Ovary (tissue), 9 donors: ENCODE data around the gene TRPV3. TPM values are rescaled to one million over a fixed set of nuclear protein-coding genes. Genes with fewer than 3 reads are reported as not detected.

Experiments
- DNase-seq, 5 donors: peaks; one replicate each; pipeline ENCODE4 v3.0.0-alpha.2; 2019 to 2020
- H3K27ac ChIP-seq, 2 donors: fragments of 200-600 bp; one replicate each; pipeline versions ENCODE4 v1.5.1 to v1.8.0; 2019 to 2022
- H3K27me3 ChIP-seq: fragments of 200-600 bp; one replicate; pipeline ENCODE4 v1.8.0; 2022
- H3K36me3 ChIP-seq: fragments of 200-600 bp; sonication (generic); one replicate; pipeline ENCODE4 v1.5.1; 2019
- H3K4me1 ChIP-seq: one replicate; pipeline ENCODE4 v1.8.1; 2013; ENCODE audit warnings: mild to moderate bottlenecking, moderate library complexity; ENCODE audit not compliant: insufficient read depth
- H3K4me3 ChIP-seq: fragments of 200-600 bp; sonication (generic); one replicate; pipeline ENCODE4 v1.5.1; 2017
- H3K9me3 ChIP-seq, 2 donors: fragments of 200-600 bp in 1 of 2; sonication (generic) in 1 of 2; one replicate each; pipeline versions ENCODE4 v1.5.1 to v1.8.1; 2013 to 2019; ENCODE audit warnings: mild to moderate bottlenecking in 1 of 2, moderate library complexity in 1 of 2
- EP300 ChIP-seq: sonication (generic); formaldehyde crosslinking; IDR thresholded peaks from one replicate; pipeline ENCODE4 v1.6.1; 2017; ENCODE audit warnings: antibody characterized with exemption
- POLR2A ChIP-seq: fragments of 450-650 bp; IDR thresholded peaks from one replicate; pipeline ENCODE4 v1.6.1; 2017; ENCODE audit warnings: antibody characterized with exemption, mild to moderate bottlenecking, moderate library complexity
- WGBS, 3 donors: extraction: QIAGEN DNeasy Blood & Tissue Kit in 1 of 3; methylation state at CpG; one replicate each; pipeline versions ENCODE4 v1.1.5 to v1.1.7; 2013 to 2017; 5-methylcytosine and 5-hydroxymethylcytosine counted together
- intact Hi-C, 4 donors: fragments of 100-400 bp; cut with DNase I; formaldehyde crosslinking; loops; one replicate each; pipeline versions ENCODE4 v1.11.0 to v1.15.1; 2022 to 2023
- polyA plus RNA-seq, 2 donors: library from polyadenylated mRNA; stranded (reverse); fragments of 200-250 nt in 1 of 2; fragments of 350-450 nt in 1 of 2; fragmentation: Illumina TruSeq in 1 of 2; extraction: RNeasy Lipid Tissue Mini Kit (QIAGEN cat#74804) in 1 of 2; gene quantifications; one replicate each; pipeline ENCODE4 v1.2.3, GENCODE V29; 2013 to 2014
- total RNA-seq, 7 donors: library from RNA; depleted of rRNA in 2 of 7; stranded (reverse); fragments of >200 nt in 2 of 7; fragmentation: NEBNext Ultra II Directional in 3 of 7; extraction: Animal tissue kit (Norgen Biotek cat#: 25700) in 3 of 7; gene quantifications; one replicate each; pipeline versions ENCODE4 v1.1.0 to v1.2.4, GENCODE V29; 2016 to 2023
- TF ChIP-seq, protein P1 (sequence below), 3 donors: fragments of 450-650 bp in 2 of 3; fragments of 200-600 bp in 1 of 3; IDR thresholded peaks; one replicate each; pipeline versions ENCODE4 v1.5.1 to v1.8.0; 2016 to 2022; ENCODE audit warnings: antibody characterized with exemption in 3 of 3, mild to moderate bottlenecking in 1 of 3
- donor health status: DM: no; HTN: no; CAD: no; lungs with moderate emphysema.
- donor health status: DM: no; HTN: no; CAD: no.
- donor health status: Bipolar disorder and iron deficiency.
- donor health status: DM: yes; HTN: yes; CAD: no.
- donor health status: DM: no; HTN: no; CAD: no.
- donor health status: DM: yes; HTN: yes; CAD: no.

Gene TRPV3
- total and polyA plus RNA-seq, 9 donors: 0.12 to 5.8 (median 1.9) TPM

DNA sequence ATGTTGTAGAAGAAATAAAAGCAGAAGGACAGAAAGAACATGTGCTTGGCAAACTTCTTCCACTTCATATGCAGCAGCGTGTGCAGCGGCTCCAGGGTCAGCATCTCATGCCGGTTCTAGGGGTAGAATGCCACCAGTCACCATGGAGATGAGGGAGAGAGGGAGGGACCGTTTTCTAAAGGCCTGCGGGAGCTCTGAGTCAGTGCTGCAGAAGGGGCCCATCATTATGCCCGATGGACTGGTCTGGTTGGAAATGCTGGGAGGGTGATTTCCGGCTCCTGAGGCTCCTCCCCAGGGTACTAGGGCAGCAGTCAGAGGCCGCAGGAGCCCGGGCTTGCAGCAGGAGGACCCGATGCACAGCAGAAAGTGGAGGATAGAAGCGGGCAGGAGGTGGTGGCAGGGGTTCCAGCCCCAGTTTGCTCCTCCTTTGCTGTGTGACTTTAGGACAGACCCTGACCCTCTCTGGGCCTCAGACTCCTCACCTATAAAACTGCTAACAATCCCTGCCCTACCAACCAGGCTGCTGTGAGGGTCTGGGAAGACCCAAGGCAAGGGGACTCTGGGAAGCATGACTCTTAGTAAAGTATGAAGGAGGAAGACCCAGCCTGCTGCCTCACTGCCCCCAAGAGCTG is 28.6 kb downstream of the TRPV3 start:
- WGBS, 3 donors: 36 to 68% (median 45%) methylated on average over 11 of the region's 11 CpGs
- H3K36me3 ChIP-seq: no peaks in the 10 kb centered on the region
- peak in 3 of 5 donors; percentile 21 to 48 (median 29) for DNase-seq
- TF ChIP-seq, protein P1, sequence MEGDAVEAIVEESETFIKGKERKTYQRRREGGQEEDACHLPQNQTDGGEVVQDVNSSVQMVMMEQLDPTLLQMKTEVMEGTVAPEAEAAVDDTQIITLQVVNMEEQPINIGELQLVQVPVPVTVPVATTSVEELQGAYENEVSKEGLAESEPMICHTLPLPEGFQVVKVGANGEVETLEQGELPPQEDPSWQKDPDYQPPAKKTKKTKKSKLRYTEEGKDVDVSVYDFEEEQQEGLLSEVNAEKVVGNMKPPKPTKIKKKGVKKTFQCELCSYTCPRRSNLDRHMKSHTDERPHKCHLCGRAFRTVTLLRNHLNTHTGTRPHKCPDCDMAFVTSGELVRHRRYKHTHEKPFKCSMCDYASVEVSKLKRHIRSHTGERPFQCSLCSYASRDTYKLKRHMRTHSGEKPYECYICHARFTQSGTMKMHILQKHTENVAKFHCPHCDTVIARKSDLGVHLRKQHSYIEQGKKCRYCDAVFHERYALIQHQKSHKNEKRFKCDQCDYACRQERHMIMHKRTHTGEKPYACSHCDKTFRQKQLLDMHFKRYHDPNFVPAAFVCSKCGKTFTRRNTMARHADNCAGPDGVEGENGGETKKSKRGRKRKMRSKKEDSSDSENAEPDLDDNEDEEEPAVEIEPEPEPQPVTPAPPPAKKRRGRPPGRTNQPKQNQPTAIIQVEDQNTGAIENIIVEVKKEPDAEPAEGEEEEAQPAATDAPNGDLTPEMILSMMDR (IDR thresholded peaks at IDR 0.05): no peak
- TF ChIP-seq POLR2A (no peak), EP300 (no peak)
- no peaks in the 10 kb centered on the region for H3K9me3 ChIP-seq
- no peak overlapping the region for H3K4me3 ChIP-seq
- peaks cover 18% of the 10 kb centered on the region for H3K4me1 ChIP-seq
- intact Hi-C loops: no loop called here
- no peaks in the 10 kb centered on the region for H3K27me3 ChIP-seq
- H3K27ac ChIP-seq: peak overlapping the region in 1 of 2 donors; percentile 75

GRCh38 chr17:3528403-3528851 is 29.2 kb downstream of the TRPV3 start:
- DNase-seq: no peak
- Histone ChIP-seq H3K27me3 (no peaks in the 10 kb centered on the region), H3K36me3 (no peaks in the 10 kb centered on the region), H3K27ac (no peak overlapping the region), H3K9me3 (no peaks in the 10 kb centered on the region), H3K4me1 (peaks cover 18% of the 10 kb centered on the region), H3K4me3 (no peak overlapping the region)
- intact Hi-C loops: no loop called here
- 60 to 76% (median 64%) methylated on average over 14 of the region's 14 CpGs for WGBS, 3 donors
- no peak for TF ChIP-seq POLR2A
- TF ChIP-seq, protein P1 (IDR thresholded peaks at IDR 0.05): no peak
- no peak for TF ChIP-seq EP300

GRCh38 chr17:3527896-3528295 is 29.7 kb downstream of the TRPV3 start:
- H3K27ac ChIP-seq: no peak overlapping the region
- intact Hi-C loops: no loop called here
- TF ChIP-seq, protein P1 (IDR thresholded peaks at IDR 0.05): no peak
- no peak for TF ChIP-seq EP300
- no peak for TF ChIP-seq POLR2A
- H3K9me3 ChIP-seq: no peaks in the 10 kb centered on the region
- peak in 1 of 5 donors; percentile 28 for DNase-seq
- no peaks in the 10 kb centered on the region for H3K27me3 ChIP-seq
- H3K36me3 ChIP-seq: no peaks in the 10 kb centered on the region
- peaks cover 18% of the 10 kb centered on the region for H3K4me1 ChIP-seq
- WGBS, 3 donors: 91 to 96% (median 94%) methylated on average over 8 of the region's 8 CpGs
- H3K4me3 ChIP-seq: no peak overlapping the region

DNA sequence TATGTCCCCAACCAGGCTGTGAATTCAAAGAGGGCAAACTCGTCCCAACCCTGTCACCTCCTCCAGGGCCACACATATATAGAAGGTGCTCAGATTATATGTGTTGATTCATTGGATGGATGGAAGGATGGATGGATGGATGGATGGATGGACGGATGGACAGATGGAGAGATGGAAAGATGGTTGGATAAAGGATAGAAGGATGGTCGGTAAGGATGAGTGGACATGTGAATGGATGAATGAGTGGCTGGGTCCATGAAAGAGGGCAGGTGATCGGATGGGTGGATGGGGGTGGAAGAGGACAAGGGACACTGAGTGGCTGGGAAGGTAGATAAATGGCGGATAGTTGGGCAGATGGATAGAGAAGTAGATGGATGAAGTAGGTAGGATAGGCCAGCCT is 30.1 kb downstream of the TRPV3 start:
- Histone ChIP-seq H3K27me3 (no peaks in the 10 kb centered on the region), H3K36me3 (no peaks in the 10 kb centered on the region), H3K27ac (no peak overlapping the region), H3K4me1 (peaks cover 18% of the 10 kb centered on the region), H3K4me3 (no peak overlapping the region), H3K9me3 (no peaks in the 10 kb centered on the region)
- TF ChIP-seq EP300: no peak
- TF ChIP-seq, protein P1 (IDR thresholded peaks at IDR 0.05): no peak
- WGBS, 3 donors: 91 to 97% (median 95%) methylated on average over 5 of the region's 5 CpGs
- intact Hi-C loops: no loop called here
- DNase-seq: no peak
